Stimulated activated CD8-positive, alpha-beta memory T cell treated with anti-CD3 and anti-CD28 coated beads, Interleukin-7, amount 100 ng/mL, for 48 hours (primary cell): ENCODE data around the gene INSC.
A peak's percentile ranks its signal among the peaks of the same experiment; 100 is the strongest.

Source experiments
- DNase-seq, 2 donors: peaks; one replicate each; pipeline ENCODE4 v3.0.0-alpha.2; 2020; ENCODE audit warnings: low read depth in 1 of 2; ENCODE audit errors: extremely low read depth in 1 of 2

INSC gene

DNA sequence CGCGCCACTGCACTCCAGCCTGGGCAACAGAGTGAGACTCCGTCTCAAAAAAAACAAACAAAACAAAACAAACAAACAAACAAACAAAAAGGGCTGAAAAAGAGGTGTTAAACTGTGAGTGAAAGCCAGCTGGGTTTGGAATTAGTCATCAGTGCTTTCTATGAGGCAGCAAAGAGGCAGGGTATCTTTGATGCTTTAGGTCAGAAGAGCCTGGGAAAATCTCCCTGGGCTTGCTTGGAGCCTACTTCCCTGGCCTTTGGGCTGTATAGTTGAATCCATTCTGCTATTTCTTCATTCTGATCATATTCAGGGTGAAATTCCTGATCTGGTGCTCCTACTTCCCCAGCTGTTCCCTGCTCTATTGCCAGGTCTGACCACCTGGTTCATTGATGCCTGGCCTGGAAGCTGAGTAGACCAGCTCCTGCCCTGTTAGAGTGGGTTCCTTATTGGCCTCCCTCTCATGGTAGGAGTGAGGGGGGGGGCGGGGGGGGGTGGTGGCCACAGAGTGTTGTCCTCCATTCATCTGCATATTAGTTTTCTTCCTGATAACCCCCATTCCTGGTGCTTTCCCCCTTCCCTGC, 65.6 kb downstream of the INSC start:
- DNase-seq = no peak

DNA sequence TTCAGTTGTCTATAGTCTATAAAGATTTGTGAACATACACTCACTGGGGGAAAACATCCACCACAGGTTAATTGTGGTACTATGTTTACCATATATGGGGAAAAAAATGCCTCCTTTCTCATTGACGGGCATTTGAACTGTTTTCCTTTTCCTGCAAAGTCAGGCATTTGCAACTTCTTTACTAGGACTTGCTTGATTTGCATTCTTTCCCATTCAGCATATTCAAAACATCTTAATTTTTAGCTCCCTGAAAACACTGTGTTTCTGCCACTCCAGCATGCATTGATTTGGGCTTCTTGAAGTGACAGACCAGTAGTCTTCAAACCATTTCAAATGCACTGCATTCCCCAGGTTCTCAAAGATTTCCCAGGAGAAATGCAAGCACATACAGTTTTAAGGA, 67.6 kb downstream of the INSC start:
- DNase-seq = no peak

- no peak for DNase-seq
Measured at GRCh38 chr11:15185021-15185420, 70.3 kb downstream of the INSC start.

- no peak for DNase-seq
Measured at GRCh38 chr11:15186146-15186545, 71.4 kb downstream of the INSC start.

- DNase-seq = no peak
Measured at GRCh38 chr11:15189189-15189588, 74.5 kb downstream of the INSC start.

GRCh38 chr11:15189641-15190365, 75.1 kb downstream of the INSC start:
- DNase-seq = no peak

DNA sequence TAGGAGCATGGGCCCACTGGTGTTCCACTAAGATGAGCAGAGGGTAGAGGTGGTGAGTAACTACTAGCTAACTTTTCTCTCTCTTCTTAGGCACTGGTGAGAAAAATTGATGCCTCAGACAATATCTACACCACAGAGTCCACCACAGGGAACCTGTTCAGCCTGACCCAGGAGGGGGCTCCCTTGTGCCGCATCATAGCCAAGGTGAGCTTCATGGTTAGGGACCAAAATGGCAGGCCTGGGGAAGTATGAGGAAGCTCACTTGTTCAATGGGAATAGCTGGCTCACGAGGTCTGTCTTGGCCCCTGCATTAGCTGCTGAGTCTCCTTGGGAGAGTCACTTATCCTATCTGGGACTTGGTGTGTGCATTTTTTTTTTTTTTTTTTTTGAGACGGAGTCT, 75.9 kb downstream of the INSC start:
- DNase-seq = no peak

GRCh38 chr11:15192005-15192556, 77.4 kb downstream of the INSC start:
- DNase-seq = no peak

DNA sequence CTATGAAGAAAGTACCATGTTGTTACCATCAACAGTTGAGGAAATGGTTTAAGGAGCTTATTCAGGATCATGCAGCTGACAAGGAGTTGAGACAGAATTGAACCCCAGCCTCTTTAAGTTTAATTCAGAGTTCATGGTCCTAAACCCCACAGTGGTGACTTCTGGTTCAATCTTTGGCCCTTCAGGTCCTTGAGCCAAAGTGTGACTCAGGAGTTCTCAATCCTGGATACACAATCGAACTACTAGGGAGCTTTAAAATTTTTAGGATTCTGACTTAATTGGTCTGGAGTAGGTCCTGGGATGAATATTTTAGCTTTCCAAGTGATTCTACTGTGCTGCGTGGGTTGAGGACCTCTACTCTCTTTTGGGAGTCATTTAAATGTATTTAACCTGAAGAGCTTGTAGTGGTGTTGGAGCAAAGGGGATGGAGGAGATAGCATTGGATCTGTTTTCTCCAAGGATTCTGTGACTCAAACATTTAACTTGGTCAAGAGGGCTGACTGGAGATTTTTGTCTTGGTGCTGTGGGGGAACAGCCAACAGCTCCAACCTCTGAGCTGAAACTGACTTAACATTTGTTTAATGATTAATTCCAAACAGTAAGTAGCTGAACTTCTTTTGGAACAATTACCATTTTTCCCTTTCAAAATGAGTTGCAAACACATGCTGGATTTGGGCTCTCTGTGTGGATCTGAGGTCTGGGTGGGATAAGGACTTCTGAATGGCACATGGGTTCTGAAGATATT, 80.1 kb downstream of the INSC start:
- no peak for DNase-seq

- DNase-seq = no peak
Measured at GRCh38 chr11:15195454-15196200, 80.9 kb downstream of the INSC start.

GRCh38 chr11:15196704-15197103, 82.0 kb downstream of the INSC start:
- no peak for DNase-seq

DNA sequence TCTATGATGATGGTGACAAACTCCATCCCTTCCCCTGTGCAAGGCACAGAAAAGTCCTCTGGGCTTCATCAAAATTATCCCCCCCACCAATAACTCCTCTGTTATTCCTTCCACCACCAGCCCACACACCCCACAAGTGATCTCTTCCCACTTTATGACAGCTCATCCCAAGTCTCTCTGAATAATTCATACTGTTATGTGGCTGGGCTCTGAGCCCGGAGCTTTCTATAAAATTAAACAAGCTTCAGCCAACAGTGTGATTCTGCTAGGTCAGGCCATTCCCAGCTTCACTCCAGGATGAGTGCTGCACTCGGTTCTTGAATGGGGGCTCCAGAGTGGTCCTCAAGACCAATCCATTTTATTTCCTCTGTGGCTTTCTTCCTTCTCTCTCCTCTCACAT, 83.0 kb downstream of the INSC start:
- no peak for DNase-seq

- no peak for DNase-seq
Measured at GRCh38 chr11:15198284-15198683, 83.6 kb downstream of the INSC start.

DNA sequence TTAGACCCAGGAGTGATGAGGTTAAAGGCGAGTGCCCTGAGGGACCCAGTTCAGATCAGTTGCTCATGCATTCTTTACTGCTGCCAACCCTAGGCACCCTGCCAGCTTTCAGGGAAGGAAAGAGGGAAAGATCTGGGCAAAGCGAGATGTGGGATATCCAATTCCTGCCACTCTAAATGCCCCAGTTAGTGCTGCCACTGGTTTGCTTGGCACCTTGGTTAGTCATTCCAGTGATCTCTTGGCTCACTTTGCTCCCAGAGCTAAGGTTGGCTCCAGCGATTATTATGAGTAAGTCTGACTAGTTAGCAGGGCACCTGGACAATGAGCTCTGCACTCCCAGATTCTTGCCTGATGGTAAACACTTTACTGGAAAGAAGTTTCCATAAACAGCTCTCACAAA, 85.0 kb downstream of the INSC start:
- DNase-seq = no peak

GRCh38 chr11:15200696-15201095, 86.0 kb downstream of the INSC start:
- no peak for DNase-seq

DNA sequence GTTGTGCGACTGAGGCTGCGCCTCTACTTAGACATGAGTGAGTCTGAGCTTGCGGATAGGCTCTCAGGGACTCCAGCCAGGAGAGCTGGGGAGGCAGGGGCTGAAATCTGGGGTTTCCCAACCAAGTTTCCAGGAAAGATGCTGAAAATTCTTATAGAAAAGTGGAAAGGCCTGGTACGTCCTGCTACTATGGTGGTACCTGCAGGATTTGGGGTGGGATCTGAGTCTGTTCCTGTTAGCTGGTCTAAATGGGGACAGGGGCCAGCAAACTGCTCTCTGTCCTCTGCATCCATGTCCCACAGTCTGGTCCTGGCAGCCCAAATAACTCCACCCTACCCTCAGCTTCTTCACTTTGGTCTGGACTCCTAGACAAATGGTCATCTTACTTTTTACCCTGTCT, 86.9 kb downstream of the INSC start:
- DNase-seq = no peak

- DNase-seq = no peak
Measured at GRCh38 chr11:15202626-15203025, 87.9 kb downstream of the INSC start.

DNA sequence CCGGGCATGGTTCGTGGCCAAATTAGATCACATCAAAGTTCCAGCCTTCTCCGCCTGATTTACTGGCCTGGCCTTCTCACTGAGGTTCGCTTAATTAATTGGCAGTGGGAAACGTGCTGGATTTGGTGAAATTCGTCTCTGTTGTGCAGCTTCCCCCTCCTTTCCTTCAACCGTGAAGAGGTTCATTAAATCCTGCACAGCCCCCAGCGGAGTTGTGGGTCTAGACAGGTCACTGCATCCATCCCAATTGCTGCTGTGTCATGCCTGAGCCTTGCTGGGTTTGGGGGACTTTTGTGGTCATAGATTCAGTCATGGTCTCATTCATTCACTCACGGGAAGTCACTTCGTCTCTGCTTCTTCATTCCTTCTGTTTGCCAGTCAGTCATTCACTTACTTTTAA, 90.0 kb downstream of the INSC start:
- no peak for DNase-seq

GRCh38 chr11:15206791-15207190, 92.1 kb downstream of the INSC start:
- no peak for DNase-seq

GRCh38 chr11:15208378-15209222, 93.9 kb downstream of the INSC start:
- DNase-seq = peak; percentile 38 to 43
